NCI-H128 (cell line): ENCODE results near the gene BICD2.

Experiments used
- DNase-seq: peaks from one replicate; lab custom pipeline; 2025; ENCODE audit not compliant: unreplicated experiment; lab: John Stamatoyannopoulos, UW

BICD2 gene

DNA sequence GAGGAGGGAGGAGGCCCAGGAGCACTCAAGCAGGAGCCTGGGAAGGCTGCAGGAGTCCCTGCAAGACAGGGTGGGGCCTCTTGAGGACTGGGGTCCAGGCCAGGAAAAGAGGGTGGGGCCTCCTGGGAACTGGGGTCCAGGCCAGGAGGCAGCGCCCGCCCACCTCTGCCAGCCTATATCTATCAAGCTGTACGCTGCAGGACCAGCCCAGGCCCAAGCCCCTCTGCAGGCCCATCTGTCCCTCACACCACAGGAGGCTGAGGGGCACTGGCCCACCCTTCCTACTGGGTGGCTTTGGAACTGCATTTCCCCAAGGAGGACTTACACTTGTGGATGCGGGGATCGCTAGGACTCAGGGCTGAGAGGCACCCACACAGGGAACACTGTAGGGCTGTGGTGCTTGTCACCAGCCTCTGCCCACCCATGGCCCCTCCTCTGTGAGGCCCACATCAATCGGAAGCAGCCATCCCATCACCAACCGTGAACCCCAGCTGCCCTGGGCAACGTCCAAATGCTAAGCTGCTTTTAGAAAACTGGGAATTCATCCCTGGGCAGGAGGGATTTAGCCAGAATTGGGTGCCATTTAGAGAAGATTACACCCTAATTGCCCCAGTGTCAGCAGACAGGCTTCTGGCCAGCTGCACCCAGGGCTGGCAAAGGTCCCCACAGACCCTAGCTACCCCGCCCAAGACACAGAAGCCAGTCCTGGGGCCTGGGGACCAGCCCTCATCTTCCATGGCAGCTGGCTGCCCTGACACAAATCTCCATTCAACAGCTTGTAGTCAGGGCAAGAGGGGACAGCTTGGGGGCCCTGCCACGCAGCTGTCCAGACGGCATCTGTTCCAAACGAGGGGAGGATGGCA is 15.3 kb downstream of the BICD2 start:
- no peak for DNase-seq

- DNase-seq, result no peak
Observed at GRCh38 chr9:92748233-92748497, 16.5 kb downstream of the BICD2 start.

DNA sequence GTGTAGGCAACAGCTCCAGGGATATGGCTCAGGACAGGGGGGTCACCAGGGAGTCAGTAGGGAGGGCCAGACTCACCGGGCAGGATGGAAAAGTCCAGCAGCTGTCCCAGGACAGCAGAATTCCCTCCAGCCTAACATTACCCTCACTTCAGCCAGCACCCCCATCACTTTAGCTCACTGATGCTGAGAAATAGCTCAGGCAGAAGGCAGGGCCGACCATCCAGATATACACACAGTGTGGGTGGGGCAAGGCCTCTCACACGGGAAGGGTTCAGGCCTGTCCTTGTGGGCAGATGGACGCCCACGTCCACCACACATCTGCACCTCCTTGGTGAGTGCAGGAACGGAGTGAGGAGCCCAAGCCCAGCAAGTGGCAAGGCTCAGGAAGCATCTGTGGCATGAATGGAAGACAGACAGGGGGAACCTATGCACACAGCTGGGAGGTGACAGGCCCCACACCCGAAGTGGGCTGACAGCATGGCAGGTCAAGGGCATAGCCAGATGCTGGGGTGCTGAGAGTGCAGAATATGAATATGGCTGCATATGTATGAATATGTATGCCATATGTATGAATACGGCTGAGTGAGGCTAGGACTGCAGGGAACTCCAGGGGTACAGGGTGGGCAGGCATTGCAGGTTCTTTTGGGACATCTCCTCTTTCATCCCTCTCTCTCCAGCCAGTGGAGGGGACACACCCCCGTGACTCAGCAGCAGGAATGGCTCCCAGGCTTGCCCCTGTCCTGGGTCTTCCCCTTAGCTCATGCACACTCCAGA is 17.0 kb downstream of the BICD2 start:
- no peak for DNase-seq

DNA sequence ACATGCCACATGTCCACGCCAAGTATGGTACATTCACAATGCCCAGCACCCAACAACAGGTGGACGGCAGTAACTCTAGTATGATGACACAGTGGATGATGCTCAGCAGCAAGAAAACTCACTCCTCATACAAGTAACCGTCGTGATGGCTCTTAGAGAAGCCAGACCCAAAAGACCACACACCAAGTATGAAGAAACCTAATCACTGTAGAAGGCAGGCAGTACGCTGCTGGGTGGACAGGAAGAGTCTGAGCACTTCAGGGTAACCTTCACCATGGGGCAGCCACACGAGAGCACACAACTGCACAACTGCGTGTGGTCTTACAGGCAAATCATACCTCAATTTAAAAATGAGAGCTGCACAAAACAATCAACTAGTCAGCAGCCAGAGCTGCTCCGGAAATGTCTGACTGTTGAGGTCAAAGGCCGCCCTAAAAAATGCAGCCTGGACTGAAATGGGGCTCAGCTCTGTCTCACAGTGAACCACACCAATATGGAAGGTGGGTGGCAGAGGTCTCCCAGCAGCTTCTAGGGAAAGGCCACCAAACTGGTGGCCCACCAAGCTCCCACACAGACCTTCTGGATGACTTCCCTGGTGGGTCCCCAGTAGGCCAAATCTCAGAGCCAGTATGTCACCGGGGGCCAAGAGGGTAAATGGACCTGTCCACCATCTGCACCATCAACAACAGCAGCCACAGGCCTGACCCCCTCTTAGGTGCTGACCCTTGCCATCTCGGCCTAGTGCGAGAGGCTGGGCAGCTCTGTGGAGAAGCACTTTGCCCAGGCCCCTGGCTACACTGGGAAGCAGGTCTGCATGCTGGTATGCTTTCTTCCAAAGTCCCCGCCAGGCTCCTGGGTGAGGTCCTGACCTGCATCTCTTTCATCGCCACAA is 17.8 kb downstream of the BICD2 start:
- no peak for DNase-seq

DNA sequence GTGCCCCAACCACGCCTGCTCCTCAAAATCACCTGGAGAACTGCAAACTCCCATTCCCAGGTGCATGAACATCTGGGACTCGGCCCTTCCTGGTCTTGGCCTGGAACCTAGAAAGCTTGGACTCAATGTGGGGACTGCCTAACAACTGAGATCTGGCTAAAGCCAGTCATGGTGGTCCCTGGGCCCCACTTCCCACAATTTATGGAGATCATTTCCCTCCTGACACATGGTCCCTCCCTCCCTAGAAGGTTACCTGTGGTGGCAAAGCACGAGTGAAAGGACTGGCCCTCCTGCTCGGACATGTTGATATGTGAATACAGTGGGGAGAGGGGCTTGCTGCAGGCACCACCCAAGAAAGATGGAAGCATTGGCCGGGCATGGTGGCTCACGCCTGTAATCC is 18.8 kb downstream of the BICD2 start:
- DNase-seq, result no peak

- DNase-seq, result no peak
Observed at GRCh38 chr9:92745331-92745730, 19.3 kb downstream of the BICD2 start.

- DNase-seq, result no peak
Observed at GRCh38 chr9:92740969-92741368, 23.7 kb downstream of the BICD2 start.

DNA sequence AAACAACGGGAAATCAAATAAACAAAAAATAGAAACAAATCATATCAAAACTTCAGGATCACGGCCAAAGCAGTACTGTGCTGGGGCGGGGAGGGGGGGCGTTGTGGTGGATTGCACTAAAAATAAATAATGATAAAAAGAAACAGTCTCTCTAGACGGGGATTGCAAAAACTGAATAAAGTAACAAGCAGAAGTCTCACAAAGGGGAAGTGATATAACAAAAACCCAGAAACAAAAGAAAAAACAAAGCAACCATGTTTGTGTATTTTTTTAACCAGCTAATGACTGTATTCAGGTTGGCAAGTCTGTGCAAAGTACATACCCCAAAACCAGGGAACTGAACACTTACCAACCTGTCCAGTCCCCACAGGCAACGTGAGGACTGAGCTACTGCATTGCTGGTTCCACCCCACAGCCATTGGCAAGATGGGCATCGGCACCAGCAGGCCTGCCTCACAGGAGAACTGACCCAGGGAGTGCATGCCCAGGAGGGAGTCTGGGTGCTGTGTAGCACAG is 24.1 kb downstream of the BICD2 start:
- DNase-seq, result no peak

DNA sequence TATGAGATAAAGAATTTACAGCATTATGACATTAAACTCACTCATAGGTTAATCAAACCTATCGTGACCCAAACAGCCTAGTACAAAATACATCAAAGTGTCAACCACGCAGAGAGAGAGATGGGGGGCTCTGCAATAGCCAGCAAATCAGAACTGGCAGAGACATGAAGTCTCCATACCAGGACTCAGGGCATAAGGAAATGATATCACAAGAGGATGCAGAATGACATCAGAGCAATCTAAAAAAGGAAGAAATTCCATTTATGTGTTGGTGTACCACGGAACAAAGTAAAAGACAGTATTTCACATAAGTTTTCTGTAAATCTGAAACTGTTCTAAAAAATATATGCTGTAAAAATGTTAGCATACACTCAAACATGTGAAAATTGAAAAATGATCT is 24.6 kb downstream of the BICD2 start:
- no peak for DNase-seq

DNA sequence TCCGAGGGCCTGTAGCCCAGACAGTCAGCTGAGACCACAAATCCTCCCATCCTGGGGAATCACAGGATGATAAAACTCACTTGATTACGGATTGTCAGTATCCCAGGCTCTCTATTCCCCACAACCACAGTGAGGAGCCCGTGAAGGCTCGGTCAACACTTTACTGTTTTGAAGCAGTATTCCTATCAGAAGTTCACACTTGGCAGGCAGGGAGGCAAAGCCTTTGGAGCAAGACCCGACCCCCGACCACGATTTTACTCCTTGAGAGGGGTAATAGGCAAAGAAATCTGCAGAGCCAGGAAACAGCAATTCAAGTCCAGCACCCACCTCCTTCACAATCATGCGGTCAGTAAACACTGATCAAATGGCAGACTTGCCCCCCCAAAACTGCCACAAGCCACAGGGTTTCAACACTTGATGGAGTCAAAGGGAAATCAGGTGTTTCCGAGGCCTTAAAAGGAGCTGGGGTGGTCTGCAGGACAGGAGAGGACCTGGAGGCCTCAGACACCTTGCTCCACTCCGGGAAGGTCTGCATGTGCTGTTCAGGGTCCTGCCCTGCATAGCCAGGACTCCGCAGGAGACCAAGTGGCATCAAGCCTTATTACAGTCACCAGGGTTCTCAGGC is 25.2 kb downstream of the BICD2 start:
- DNase-seq, result no peak

DNA sequence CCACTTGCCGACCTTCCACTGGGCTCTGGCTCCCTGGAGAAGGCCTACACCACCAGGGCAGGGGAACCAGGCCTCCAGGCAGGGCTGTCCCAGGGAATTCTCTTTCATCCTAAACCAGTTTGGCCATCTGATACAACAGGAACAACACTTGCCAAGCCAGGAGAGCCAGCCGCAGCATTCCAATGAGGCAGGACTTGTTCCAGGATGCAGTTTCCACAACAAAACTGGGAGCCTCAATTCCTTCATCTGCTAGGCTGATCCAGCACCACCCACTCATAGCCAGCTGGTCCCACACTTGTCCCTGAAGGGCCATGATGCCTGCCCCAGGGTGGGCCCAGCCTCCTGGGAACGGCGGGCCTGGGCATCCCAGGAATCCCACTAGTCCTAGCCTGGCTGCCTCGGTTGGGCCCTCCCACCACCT is 26.0 kb downstream of the BICD2 start:
- no peak for DNase-seq

DNA sequence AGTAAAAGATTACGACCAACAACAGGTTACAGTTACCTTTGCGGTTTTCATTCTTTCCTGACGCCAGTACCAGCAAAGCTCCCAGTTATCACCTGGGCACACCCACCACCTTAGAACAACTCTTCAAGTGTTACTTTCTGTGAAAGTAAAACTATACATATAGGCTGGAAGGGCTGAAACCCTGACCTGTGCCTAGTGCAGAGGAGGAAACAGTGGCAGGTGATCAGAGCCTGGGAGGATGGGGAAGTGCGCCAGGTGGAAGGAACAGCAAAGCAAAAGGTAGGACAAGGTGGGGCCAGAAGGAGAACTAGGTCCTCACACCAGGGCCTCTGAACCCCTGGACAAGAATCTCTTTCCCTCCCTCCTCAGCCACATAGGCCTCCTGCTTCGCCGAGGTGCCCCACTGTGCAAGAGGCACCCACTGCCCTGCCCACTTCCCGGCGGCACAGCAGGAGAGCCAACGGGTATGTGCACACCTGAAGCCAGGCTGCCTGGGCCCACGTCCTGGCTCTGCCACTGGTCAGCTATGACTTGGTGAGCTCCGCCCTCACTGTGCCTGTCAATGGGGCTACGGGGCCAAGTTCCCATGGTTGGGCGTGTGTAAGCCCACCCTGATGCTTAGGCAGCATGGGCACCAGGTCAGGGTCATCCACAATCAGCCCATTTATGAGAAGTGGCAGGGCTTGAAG is 26.9 kb downstream of the BICD2 start:
- no peak for DNase-seq

- DNase-seq, result no peak
Observed at GRCh38 chr9:92737216-92737606, 27.4 kb downstream of the BICD2 start.

DNA sequence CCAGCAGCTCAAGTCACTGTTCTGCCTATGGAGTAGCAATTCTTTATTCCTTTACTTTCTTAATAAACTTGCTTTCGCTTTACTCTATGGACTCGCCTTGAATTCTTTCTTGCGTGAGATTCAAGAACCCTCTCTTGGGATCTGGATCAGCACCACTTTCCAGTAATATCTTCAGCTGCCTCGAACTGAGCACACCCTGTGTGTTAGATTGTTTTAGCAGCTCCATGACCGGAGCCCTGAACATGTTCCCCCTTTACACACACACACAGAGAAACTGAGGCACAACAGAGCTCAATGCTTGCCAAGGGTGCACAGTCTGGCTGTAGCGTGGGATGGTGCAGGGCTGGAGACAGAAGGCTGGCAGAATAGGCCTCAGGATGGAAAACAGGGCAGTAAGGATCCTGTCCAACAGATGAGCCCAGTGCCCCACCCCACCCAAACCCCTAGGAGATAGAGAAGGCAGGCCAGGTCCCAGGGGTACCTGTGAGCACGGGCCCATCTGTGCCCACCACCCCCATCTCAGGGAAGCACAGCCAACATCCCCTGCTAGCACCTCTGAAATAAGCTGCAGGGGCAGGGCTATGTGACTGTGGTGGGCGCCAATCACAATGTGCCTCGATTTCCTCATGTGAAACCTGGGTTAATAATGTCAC is 27.9 kb downstream of the BICD2 start:
- DNase-seq, result no peak

DNA sequence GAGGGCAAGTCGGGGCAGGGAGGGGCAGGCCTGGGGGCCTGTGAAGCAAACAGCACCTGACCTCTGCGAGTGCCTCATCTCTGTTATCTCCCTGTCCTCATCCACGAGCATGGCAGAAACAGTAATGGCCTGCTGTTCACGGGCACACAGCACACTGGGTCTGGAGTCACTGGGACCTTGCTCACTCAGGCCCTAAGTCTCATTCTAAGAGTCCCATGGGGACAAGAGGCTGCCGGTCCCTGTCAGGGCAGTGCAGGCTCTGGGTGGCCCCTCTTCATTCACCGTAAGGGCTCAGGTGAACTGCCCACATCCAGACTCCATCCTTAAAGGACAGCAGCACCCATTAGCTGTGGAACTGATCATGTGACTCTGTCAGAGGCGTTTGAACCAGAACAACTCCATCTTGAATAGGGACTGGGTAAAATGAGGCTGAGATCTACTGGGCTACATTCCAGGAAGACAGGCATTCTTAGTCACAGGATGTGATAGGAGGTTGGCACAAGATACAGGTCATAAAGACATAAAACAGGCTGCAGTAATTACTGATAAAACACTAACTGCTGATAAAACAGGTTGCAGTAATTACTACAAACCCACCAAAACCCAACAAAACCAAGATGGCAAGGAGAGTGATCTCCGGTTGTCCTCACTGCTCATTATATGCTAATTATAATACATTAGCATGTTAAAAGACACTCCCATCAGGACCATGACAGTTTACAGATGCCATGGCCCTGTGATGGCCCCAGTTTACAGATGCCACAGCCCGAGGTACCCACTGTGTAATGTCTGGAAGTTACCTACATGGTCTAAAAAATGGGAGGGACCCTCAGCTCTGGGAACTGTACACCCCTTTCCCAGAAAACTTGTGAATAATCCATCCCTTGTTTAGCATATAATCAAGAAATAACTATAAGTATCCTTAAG is 28.7 kb downstream of the BICD2 start:
- DNase-seq, result no peak

DNA sequence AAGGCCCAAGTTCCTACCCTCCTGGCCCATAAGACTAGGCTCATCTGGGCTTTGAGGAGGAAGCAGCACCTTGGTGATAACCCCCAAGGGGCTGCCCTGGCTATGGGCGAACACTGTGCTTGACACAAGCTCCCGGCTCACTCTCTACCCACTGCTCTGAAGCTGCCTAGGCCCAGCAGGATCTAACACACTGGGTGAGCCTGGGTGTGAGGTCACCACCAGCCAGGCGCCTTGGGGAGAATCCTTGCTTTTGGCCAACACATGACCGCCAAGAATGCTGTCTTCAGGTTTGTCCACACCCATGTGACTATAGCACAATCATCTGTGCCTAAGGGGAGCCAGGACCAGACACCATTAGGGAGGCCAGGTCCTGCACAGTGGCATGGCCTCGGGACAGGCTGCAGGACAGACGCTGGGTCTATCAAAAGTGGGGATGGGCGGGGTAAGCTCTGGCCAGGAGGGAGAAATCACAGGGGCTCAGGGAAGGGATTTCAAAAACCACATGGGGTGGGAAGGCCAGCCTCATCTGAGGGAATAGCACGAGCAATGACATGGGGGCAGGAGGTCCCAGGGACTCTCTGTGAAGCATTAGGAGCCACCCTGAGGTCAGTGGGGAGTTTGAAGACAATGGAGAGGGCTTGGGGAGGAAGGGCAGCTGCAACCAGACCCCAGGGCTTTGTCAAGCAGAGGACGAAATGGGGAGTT is 29.6 kb downstream of the BICD2 start:
- no peak for DNase-seq

DNA sequence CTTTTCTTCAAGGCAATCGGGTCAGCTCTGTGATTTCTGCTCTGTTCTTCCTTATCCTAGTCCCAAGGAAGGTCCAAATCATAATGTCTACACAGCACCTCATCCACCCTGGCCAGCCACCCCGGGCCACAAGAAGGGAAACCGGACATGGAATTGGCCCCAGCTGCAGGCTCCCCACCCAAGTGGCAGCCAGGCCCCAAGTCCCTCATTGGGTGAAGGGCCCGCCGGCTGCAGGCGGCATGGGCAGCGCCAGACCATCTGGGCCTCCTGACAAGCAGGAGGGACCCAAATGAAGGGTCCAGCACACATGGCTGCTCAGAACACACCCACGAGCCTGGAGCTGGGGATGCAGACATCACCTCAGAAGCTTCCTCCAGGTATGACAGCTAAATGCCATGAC is 33.7 kb downstream of the BICD2 start:
- no peak for DNase-seq

DNA sequence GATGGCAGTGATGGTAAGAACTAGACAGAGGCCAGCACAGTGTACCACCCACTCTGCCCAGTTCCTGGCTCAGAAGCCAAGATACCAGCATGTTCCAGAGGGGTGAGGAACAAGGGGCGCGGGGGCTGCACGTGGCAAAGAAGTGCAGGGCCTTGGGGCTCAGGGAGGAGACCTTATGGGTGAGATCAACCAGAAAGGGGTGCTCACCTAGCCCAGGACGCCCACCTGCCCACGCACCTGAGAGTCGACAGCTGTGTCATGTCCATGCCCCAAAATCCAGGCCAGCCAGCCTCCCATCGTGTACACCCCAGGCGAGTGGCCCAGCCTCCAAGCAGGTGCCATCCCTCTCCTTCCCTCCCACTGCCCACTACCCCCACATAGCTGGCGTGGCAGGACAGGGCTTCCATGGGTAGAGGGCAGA is 34.9 kb downstream of the BICD2 start:
- DNase-seq, result no peak
